ENCODE results near the gene SORCS3.
A peak's percentile ranks its signal among the peaks of the same experiment; 100 is the strongest.

Gene SORCS3

DNA sequence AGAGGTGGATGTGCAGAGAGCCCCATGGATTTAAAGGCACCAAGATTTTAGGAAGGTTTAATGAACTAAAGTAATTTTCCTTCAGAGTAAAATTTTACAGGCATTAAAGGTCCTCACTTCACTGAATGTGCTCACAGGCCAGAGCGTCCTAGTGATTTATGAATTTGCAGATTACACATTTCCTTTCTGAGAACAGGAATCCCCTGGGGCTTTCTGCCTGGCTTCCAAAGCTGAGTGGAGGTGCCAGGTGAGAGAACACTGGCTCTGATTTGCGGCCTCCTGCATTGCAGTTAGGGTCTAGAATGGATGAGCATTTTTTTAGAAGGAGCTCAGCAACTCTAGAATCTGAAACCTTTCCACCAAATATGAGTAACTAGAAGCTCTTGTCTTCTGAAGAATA, 194.3 kb downstream of the SORCS3 start:
- no peaks in the 10 kb centered on the region for H3K4me1 ChIP-seq (ENCODE audit: low read length)
- no peaks in the 10 kb centered on the region for H3K9me2 ChIP-seq (replicated peaks; ENCODE audit: insufficient read depth, low read length)
- no peak overlapping the region for H3K4me3 ChIP-seq (ENCODE audit: low read length)
- no peak overlapping the region for H3K9ac ChIP-seq (ENCODE audit: low read length)
- TF ChIP-seq, protein P1, sequence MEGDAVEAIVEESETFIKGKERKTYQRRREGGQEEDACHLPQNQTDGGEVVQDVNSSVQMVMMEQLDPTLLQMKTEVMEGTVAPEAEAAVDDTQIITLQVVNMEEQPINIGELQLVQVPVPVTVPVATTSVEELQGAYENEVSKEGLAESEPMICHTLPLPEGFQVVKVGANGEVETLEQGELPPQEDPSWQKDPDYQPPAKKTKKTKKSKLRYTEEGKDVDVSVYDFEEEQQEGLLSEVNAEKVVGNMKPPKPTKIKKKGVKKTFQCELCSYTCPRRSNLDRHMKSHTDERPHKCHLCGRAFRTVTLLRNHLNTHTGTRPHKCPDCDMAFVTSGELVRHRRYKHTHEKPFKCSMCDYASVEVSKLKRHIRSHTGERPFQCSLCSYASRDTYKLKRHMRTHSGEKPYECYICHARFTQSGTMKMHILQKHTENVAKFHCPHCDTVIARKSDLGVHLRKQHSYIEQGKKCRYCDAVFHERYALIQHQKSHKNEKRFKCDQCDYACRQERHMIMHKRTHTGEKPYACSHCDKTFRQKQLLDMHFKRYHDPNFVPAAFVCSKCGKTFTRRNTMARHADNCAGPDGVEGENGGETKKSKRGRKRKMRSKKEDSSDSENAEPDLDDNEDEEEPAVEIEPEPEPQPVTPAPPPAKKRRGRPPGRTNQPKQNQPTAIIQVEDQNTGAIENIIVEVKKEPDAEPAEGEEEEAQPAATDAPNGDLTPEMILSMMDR (IDR thresholded peaks at IDR 0.05; ENCODE audit: low read length): no peak
- TF ChIP-seq EZH2phosphoT487 (IDR thresholded peaks at IDR 0.05; ENCODE audit: low read length) (no peak), EZH2 (optimal IDR thresholded peaks at IDR 0.05; ENCODE audit: low read depth, low read length) (no peak)
- no peaks in the 10 kb centered on the region for H4K20me1 ChIP-seq (ENCODE audit: insufficient read depth, low read length)
- H3K4me2 ChIP-seq (ENCODE audit: low read depth, low read length): no peak overlapping the region
- no peak for DNase-seq
- H3K79me2 ChIP-seq (ENCODE audit: low read length): no peaks in the 10 kb centered on the region
- no peaks in the 10 kb centered on the region for H3K36me3 ChIP-seq (replicated peaks; ENCODE audit: insufficient read depth, low read length)
- no peak overlapping the region for H2AFZ ChIP-seq (ENCODE audit: low read length)
- no peak overlapping the region for H3K27ac ChIP-seq (ENCODE audit: low read length)
- H3K27me3 ChIP-seq (replicated peaks; ENCODE audit: insufficient read depth, low read length): no peaks in the 10 kb centered on the region
- no peaks in the 10 kb centered on the region for H3K9me3 ChIP-seq (replicated peaks; ENCODE audit: insufficient read depth, low read length)
- no peaks in the 10 kb centered on the region for H3F3A ChIP-seq (ENCODE audit: insufficient read depth, low read length)

DNA sequence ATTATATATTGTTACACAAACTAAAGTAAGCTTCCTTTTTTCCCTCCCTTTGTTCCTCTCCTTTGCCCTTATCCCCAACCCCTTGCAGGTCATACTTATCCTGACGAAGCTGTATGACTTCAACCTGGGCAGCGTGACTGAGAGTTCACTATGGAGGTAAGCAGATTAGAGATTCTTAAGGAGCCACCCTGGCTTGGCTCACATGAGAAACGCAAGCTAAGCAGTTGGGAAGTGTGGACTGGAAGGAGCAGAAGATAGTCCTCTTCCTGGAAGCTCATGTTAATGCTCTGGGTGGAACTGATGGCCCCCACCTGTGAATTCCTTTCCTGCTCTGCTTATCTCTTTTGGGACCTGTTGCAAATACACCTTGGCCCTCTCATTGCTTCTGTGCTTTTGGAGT, 201.6 kb downstream of the SORCS3 start:
- Histone ChIP-seq H3K4me1 (ENCODE audit: low read length) (no peaks in the 10 kb centered on the region), H3K36me3 (replicated peaks; ENCODE audit: insufficient read depth, low read length) (no peaks in the 10 kb centered on the region), H3K9ac (ENCODE audit: low read length) (no peak overlapping the region), H3K27me3 (replicated peaks; ENCODE audit: insufficient read depth, low read length) (no peaks in the 10 kb centered on the region), H2AFZ (ENCODE audit: low read length) (no peak overlapping the region), H3F3A (ENCODE audit: insufficient read depth, low read length) (no peaks in the 10 kb centered on the region), H3K4me2 (ENCODE audit: low read depth, low read length) (no peak overlapping the region), H3K27ac (ENCODE audit: low read length) (no peak overlapping the region), H3K9me2 (replicated peaks; ENCODE audit: insufficient read depth, low read length) (no peaks in the 10 kb centered on the region), H3K9me3 (replicated peaks; ENCODE audit: insufficient read depth, low read length) (no peaks in the 10 kb centered on the region), H3K4me3 (ENCODE audit: low read length) (no peak overlapping the region), H3K79me2 (ENCODE audit: low read length) (no peaks in the 10 kb centered on the region), H4K20me1 (ENCODE audit: insufficient read depth, low read length) (no peaks in the 10 kb centered on the region)
- TF ChIP-seq EZH2phosphoT487 (IDR thresholded peaks at IDR 0.05; ENCODE audit: low read length) (no peak), EZH2 (optimal IDR thresholded peaks at IDR 0.05; ENCODE audit: low read depth, low read length) (no peak)
- TF ChIP-seq, protein P1 (IDR thresholded peaks at IDR 0.05; ENCODE audit: low read length): no peak
- no peak for DNase-seq

DNA sequence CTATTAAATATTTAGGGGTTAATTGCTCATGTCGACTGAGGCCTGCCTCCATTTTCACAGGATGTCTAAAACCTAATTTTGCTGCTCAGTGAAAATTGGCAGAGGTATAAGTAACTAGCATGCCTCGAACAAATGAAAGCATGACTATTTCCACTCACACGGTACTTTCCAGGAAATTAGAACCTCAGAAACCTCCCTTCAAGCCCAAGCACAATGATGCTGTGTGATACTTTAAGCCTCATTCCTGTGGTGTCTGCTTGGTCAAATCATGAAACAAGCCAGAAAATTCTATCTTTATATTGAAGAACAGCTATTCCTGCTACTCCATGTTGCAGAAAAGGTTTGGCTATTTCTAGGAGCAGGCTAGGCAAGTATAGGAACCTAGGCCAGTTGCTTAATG, 203.0 kb downstream of the SORCS3 start:
- Histone ChIP-seq H3K36me3 (replicated peaks; ENCODE audit: insufficient read depth, low read length) (no peaks in the 10 kb centered on the region), H3K4me2 (ENCODE audit: low read depth, low read length) (no peak overlapping the region), H3K27ac (ENCODE audit: low read length) (no peak overlapping the region), H3K9me2 (replicated peaks; ENCODE audit: insufficient read depth, low read length) (no peaks in the 10 kb centered on the region), H3K4me1 (ENCODE audit: low read length) (no peaks in the 10 kb centered on the region), H3K9me3 (replicated peaks; ENCODE audit: insufficient read depth, low read length) (no peaks in the 10 kb centered on the region), H3K4me3 (ENCODE audit: low read length) (no peak overlapping the region), H3K27me3 (replicated peaks; ENCODE audit: insufficient read depth, low read length) (no peaks in the 10 kb centered on the region), H3K79me2 (ENCODE audit: low read length) (no peaks in the 10 kb centered on the region), H4K20me1 (ENCODE audit: insufficient read depth, low read length) (no peaks in the 10 kb centered on the region), H3F3A (ENCODE audit: insufficient read depth, low read length) (no peaks in the 10 kb centered on the region), H3K9ac (ENCODE audit: low read length) (no peak overlapping the region), H2AFZ (ENCODE audit: low read length) (no peak overlapping the region)
- DNase-seq: peak; percentile 12
- TF ChIP-seq, protein P1 (IDR thresholded peaks at IDR 0.05; ENCODE audit: low read length): no peak

Measured in MM.1S (cell line).